Vagina (tissue), 2 donors: ENCODE data around the gene ZMAT5. TPM values are rescaled to one million over a fixed set of nuclear protein-coding genes. Genes with fewer than 3 reads are reported as not detected.
A peak's percentile ranks its signal among the peaks of the same experiment; 100 is the strongest.

Experiments
- DNase-seq, 2 donors: peaks; one replicate each; pipeline ENCODE4 v3.0.0-alpha.2; 2017; ENCODE audit errors: extremely low spot score in 2 of 2
- H3K27ac ChIP-seq: fragments of 200-600 bp; sonication (generic); one replicate; pipeline ENCODE4 v1.5.1; 2019
- H3K27me3 ChIP-seq: fragments of 200-600 bp; sonication (generic); one replicate; pipeline ENCODE4 v1.5.1; 2019
- H3K36me3 ChIP-seq, 2 donors: fragments of 200-600 bp; sonication (generic); one replicate each; pipeline ENCODE4 v1.5.1; 2017 to 2019
- H3K4me1 ChIP-seq: fragments of 200-600 bp; sonication (generic); one replicate; pipeline ENCODE4 v1.5.1; 2019
- H3K4me3 ChIP-seq, 2 donors: fragments of 200-600 bp; sonication (generic); 1 replicate in 1 of 2; 2 replicates in 1 of 2; pipeline ENCODE4 v1.5.1; 2016 to 2019
- H3K9me3 ChIP-seq: fragments of 200-600 bp; sonication (generic); one replicate; pipeline ENCODE4 v1.5.1; 2019
- POLR2A ChIP-seq, 2 donors: fragments of 450-650 bp; IDR thresholded peaks; one replicate each; pipeline ENCODE4 v1.6.1; 2017; ENCODE audit warnings: antibody characterized with exemption in 2 of 2, mild to moderate bottlenecking in 2 of 2, moderate library complexity in 2 of 2
- POLR2AphosphoS5 ChIP-seq, 2 donors: sonication (generic); formaldehyde crosslinking; IDR thresholded peaks; one replicate each; pipeline ENCODE4 v1.9.0; 2017; ENCODE audit warnings: antibody characterized with exemption in 2 of 2, mild to moderate bottlenecking in 2 of 2, low read depth in 1 of 2; ENCODE audit not compliant: insufficient read depth in 1 of 2
- intact Hi-C: fragments of 100-400 bp; cut with DNase I; formaldehyde crosslinking; loops from one replicate; pipeline ENCODE4 v1.15.1; 2023
- total RNA-seq: library from RNA; depleted of rRNA; stranded (reverse); fragments of >200 nt; gene quantifications from one replicate; pipeline ENCODE4 v1.2.3, GENCODE V29; 2016
- TF ChIP-seq, protein P1 (sequence below), 3 experiments: fragments of 450-650 bp in 2 of 3; fragments of 200-600 bp in 1 of 3; sonication (generic) in 1 of 3; IDR thresholded peaks; one replicate each; pipeline ENCODE4 v1.5.1; 2017 to 2019; ENCODE audit warnings: antibody characterized with exemption in 3 of 3, mild to moderate bottlenecking in 2 of 3, moderate library complexity in 2 of 3

ZMAT5 gene
- total RNA-seq, 1 donor from 2014 or later: 22.6 TPM

DNA sequence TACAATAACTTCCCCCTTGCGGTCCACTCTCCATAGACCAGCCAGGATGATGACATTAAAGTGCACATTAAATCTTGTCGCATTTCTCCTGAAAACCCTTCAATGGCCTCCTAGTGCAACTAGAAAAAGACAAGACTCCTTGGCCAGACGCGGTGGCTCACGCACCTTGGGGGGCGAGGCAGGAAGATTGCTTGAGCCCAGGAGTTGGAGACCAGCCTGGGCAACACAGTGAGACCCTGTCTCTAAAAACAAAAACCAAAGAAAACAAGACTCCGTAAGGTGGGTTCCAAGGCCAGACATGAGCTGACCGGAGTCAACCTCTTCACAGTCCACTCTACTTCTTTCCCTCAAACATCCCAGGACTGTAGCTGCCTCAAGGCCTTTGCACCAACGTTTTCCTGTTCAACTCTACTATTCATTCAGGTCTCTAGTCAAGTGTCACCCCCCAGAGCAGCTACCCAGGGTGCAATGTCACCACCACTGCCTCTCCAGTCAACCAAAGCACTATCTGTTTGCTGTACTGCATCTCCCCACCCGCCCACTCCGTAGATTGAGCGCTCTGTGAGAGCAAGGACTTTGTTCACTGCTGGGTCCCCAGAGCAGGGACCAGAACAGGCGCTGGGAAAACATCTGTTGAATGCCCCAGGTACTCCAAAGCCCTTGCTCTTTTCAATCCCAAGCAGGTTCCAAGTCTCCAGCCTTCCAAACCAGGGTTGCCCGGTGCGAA is 739 bp downstream of the ZMAT5 start:
- Histone ChIP-seq H3K4me3 (peak overlapping the region; percentile 72 to 77), H3K4me1 (peaks cover 35% of the 10 kb centered on the region), H3K9me3 (no peaks in the 10 kb centered on the region), H3K36me3 (peaks cover 5 to 17% of the 10 kb centered on the region in 2 donors), H3K27ac (peak overlapping the region; percentile 79), H3K27me3 (no peaks in the 10 kb centered on the region)
- intact Hi-C loops: loop anchor here (10.0 kb wide), 1 partner anchor 69 kb away; the partner anchor contains the start of gene ASCC2
- DNase-seq: no peak
- TF ChIP-seq POLR2A (IDR thresholded peaks at IDR 0.05) (no peak), POLR2AphosphoS5 (IDR thresholded peaks at IDR 0.05; ENCODE audit: insufficient read depth in 1 of 2, low read depth in 1 of 2) (no peak)
- TF ChIP-seq, protein P1, sequence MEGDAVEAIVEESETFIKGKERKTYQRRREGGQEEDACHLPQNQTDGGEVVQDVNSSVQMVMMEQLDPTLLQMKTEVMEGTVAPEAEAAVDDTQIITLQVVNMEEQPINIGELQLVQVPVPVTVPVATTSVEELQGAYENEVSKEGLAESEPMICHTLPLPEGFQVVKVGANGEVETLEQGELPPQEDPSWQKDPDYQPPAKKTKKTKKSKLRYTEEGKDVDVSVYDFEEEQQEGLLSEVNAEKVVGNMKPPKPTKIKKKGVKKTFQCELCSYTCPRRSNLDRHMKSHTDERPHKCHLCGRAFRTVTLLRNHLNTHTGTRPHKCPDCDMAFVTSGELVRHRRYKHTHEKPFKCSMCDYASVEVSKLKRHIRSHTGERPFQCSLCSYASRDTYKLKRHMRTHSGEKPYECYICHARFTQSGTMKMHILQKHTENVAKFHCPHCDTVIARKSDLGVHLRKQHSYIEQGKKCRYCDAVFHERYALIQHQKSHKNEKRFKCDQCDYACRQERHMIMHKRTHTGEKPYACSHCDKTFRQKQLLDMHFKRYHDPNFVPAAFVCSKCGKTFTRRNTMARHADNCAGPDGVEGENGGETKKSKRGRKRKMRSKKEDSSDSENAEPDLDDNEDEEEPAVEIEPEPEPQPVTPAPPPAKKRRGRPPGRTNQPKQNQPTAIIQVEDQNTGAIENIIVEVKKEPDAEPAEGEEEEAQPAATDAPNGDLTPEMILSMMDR (IDR thresholded peaks at IDR 0.05): no peak

DNA sequence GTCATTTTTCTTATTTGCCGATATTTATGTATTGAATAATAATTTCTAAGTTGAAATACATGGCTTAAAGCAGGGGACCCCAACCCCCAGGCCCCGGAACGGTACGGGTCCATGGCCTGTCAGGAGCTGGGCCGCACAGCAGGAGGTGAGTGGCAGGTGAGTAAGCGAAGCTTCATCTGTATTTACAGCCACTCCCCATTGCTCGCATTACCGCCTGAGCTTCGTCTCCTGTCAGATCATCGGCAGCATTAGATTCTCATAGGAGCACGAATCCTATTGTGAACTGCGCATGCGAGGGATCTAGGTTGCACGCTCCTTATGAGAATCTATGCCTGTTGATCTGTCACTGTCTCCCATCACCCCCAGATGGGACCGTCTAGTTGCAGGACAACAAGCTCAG is 4.5 kb downstream of the ZMAT5 start:
- Histone ChIP-seq H3K4me3 (no peak overlapping the region), H3K36me3 (no peaks in the 10 kb centered on the region), H3K9me3 (no peaks in the 10 kb centered on the region), H3K27ac (no peak overlapping the region), H3K27me3 (no peaks in the 10 kb centered on the region), H3K4me1 (peaks cover 13% of the 10 kb centered on the region)
- TF ChIP-seq POLR2AphosphoS5 (IDR thresholded peaks at IDR 0.05; ENCODE audit: insufficient read depth in 1 of 2, low read depth in 1 of 2): no peak
- TF ChIP-seq POLR2A (IDR thresholded peaks at IDR 0.05): no peak
- TF ChIP-seq, protein P1 (IDR thresholded peaks at IDR 0.05): no peak
- no peak for DNase-seq
- intact Hi-C loops: loop anchor here (10.0 kb wide), 1 partner anchor 73 kb away; the partner anchor contains the start of gene ASCC2

GRCh38 chr22:29758959-29759358 is 7.8 kb downstream of the ZMAT5 start:
- TF ChIP-seq POLR2A (IDR thresholded peaks at IDR 0.05) (no peak), POLR2AphosphoS5 (IDR thresholded peaks at IDR 0.05; ENCODE audit: insufficient read depth in 1 of 2, low read depth in 1 of 2) (no peak)
- TF ChIP-seq, protein P1 (IDR thresholded peaks at IDR 0.05): no peak
- no peaks in the 10 kb centered on the region for H3K27me3 ChIP-seq
- intact Hi-C loops: no loop called here

DNA sequence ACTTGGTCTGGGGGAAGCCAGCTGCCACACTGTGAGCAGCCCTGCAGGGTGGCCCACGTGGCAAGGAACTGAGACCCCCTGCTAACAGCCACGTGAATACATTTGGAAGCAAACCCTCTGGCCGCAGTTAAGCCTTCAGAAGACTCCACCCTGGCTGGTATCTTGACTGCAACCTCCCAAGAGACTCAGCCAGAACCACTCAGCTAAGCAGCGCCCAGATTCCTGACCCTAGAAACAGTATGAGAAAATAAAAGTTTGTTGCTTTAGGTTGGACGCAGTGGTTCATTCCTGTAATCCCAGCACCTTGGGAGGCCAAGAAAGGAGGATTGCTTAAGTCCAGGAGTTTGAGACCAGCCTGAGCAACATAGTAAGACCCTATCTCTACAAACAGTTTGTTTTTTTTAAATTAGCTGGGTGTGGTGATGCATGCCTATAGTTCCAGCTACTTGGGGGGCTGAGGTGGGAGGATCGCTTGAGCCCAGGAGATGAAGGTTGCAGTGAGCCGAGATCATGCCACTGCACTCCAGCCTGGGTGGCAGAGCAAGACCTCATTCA is 8.7 kb downstream of the ZMAT5 start:
- intact Hi-C loops: no loop called here
- no peak for DNase-seq

More at GRCh38 chr22:29758959-29759358, 7.8 kb downstream of the ZMAT5 start:
- DNase-seq: no peak
- no peaks in the 10 kb centered on the region for H3K4me1 ChIP-seq
- H3K27ac ChIP-seq: no peak overlapping the region
- no peak overlapping the region for H3K4me3 ChIP-seq
- H3K9me3 ChIP-seq: no peaks in the 10 kb centered on the region
- no peaks in the 10 kb centered on the region for H3K36me3 ChIP-seq

More for the DNA sequence above, 8.7 kb downstream of the ZMAT5 start:
- no peaks in the 10 kb centered on the region for H3K36me3 ChIP-seq
- no peaks in the 10 kb centered on the region for H3K27me3 ChIP-seq
- H3K9me3 ChIP-seq: no peaks in the 10 kb centered on the region
- H3K4me1 ChIP-seq: no peaks in the 10 kb centered on the region
- TF ChIP-seq, protein P1 (IDR thresholded peaks at IDR 0.05): no peak
- no peak for TF ChIP-seq POLR2A (IDR thresholded peaks at IDR 0.05)
- no peak for TF ChIP-seq POLR2AphosphoS5 (IDR thresholded peaks at IDR 0.05; ENCODE audit: insufficient read depth in 1 of 2, low read depth in 1 of 2)
- H3K27ac ChIP-seq: no peak overlapping the region
- no peak overlapping the region for H3K4me3 ChIP-seq
